Measurements from ENCODE around the gene C6orf62. TPM values are rescaled to one million over a fixed set of nuclear protein-coding genes. Genes with fewer than 3 reads are reported as not detected.
A peak's percentile ranks its signal among the peaks of the same experiment; 100 is the strongest.
"Not testable (repeated sequence)": the region's sequence is repeated elsewhere in the genome, so short reads cannot be mapped to it uniquely, and the experiment has no call there.

C6orf62 gene
- total RNA-seq, 1 experiment from 2014 or later: 94.4 TPM

GRCh38 chr6:24680582-24680981 lies 38.4 kb downstream of the C6orf62 start:
- DNase-seq (ENCODE audit: low read depth in 1 of 2, low spot score in 2 of 2): no peak
- Histone ChIP-seq H3K9me3 (replicated peaks) (no peaks in the 10 kb centered on the region), H3K36me3 (no peaks in the 10 kb centered on the region), H3K4me1 (replicated peaks) (no peaks in the 10 kb centered on the region), H3K27me3 (replicated peaks) (no peaks in the 10 kb centered on the region), H3K4me3 (no peak overlapping the region), H3K27ac (no peak overlapping the region)

GRCh38 chr6:24678792-24679352 lies 40.1 kb downstream of the C6orf62 start:
- not testable (repeated sequence) for H3K9me3 ChIP-seq (replicated peaks); H3K27ac ChIP-seq; H3K27me3 ChIP-seq (replicated peaks); H3K36me3 ChIP-seq; H3K4me3 ChIP-seq; H3K4me1 ChIP-seq (replicated peaks); DNase-seq (ENCODE audit: low read depth in 1 of 2, low spot score in 2 of 2)

DNA sequence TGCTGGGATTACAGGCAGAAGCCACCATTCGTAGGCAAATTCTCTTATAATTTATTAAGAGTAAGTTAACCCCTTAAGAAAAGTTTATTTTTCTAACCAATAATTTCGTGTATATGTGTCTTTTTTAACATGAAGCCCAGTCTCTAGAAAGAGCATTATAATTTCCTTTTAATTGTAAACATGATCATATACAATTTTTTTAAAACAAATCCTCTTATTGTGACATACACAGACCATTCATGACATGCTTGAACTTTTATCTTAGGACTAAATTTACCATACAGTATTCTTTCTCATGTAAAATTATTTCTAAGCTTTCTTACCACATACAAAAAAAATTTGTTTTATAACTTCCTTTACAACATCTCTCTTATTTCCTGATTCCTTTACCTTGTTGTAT lies 45.3 kb downstream of the C6orf62 start:
- no peaks in the 10 kb centered on the region; the same call in 1 of the 2 replicates for H3K9me3 ChIP-seq (replicated peaks)
- no peaks in the 10 kb centered on the region for H3K4me1 ChIP-seq (replicated peaks)
- DNase-seq (ENCODE audit: low read depth in 1 of 2, low spot score in 2 of 2): no peak

DNA sequence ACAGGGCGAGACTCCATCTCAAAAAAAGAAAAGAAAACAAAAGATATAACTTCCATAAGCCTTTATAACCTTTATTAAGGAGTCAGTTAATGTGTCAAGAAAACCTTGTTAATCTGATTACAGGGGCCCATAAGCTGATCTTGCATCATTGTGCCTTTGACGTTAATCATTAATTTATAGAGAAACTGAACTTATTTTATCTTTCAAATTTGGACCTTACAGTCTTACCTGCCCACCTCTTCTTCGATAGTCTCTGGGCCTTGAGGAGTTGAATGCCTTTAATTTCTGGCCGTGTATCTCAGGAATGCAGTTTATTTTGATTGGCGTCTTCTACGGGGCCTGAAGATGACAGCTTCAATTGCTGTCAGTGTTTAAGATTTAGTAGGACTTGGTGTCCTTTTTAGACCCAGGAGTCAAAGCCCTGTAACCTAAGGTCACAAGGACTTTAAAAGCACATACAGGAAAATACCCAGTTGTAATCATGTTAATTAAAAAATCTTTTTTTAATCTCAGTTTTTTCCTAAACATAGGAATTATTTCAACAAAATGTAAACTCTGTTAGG lies 46.3 kb downstream of the C6orf62 start:
- no peak for DNase-seq (ENCODE audit: low read depth in 1 of 2, low spot score in 2 of 2)
- Histone ChIP-seq H3K9me3 (replicated peaks) (no peaks in the 10 kb centered on the region; the same call in 1 of the 2 replicates), H3K4me1 (replicated peaks) (peaks cover 3% of the 10 kb centered on the region; the same call in 1 of the 2 replicates), H3K27ac (no peak overlapping the region), H3K27me3 (replicated peaks) (no peaks in the 10 kb centered on the region), H3K36me3 (no peaks in the 10 kb centered on the region), H3K4me3 (no peak overlapping the region)

More for the DNA sequence above, 45.3 kb downstream of the C6orf62 start:
- no peaks in the 10 kb centered on the region for H3K36me3 ChIP-seq
- H3K27me3 ChIP-seq (replicated peaks): no peaks in the 10 kb centered on the region
- H3K4me3 ChIP-seq: no peak overlapping the region
- no peak overlapping the region for H3K27ac ChIP-seq

GRCh38 chr6:24671077-24671476 lies 47.9 kb downstream of the C6orf62 start:
- not testable (repeated sequence) for H3K27ac ChIP-seq; H3K4me3 ChIP-seq; H3K4me1 ChIP-seq (replicated peaks); H3K36me3 ChIP-seq; DNase-seq (ENCODE audit: low read depth in 1 of 2, low spot score in 2 of 2); H3K27me3 ChIP-seq (replicated peaks); H3K9me3 ChIP-seq (replicated peaks)

DNA sequence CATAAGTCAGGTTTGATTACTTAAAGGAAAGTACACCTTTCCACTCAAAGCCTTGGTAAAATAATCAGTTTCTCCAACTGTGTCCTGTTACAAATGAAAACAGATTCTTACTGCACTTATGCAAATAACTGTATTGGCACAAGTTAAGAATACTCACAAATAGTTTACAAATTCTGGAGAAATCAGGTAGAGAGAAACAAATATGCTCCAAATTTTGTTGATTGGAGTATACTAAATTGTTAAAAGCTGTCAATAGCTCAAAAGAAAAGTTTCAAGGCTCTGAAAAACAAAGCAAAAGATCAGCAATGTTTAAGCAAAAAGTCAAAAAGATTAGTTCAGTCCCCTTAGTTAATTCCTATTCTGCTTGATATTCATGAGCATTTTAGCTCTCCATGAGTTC lies 48.5 kb downstream of the C6orf62 start:
- not testable (repeated sequence) for H3K9me3 ChIP-seq (replicated peaks); H3K27me3 ChIP-seq (replicated peaks); H3K36me3 ChIP-seq; H3K4me3 ChIP-seq; H3K4me1 ChIP-seq (replicated peaks); DNase-seq (ENCODE audit: low read depth in 1 of 2, low spot score in 2 of 2); H3K27ac ChIP-seq

DNA sequence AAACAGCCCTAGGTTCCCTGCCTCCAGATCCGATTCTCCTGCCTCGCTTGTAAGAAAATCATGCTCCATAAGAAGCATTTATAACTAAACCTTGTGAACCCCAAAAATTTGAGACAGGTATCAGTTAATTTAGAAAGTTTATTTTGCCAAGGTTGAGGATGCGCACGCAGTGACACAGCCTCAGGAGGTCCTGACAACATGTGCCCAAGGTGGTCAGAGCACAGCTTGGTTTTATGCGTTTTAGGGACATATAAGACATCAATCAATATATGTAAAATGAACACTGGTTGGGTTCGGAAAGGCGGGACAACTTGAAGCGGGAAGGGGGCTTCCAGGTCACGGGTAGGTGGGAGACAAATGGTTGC lies 50.0 kb downstream of the C6orf62 start:
- no peak overlapping the region for H3K27ac ChIP-seq
- no peak for DNase-seq (ENCODE audit: low read depth in 1 of 2, low spot score in 2 of 2)
- H3K4me1 ChIP-seq (replicated peaks): peaks cover 13% of the 10 kb centered on the region
- peaks cover 19% of the 10 kb centered on the region for H3K36me3 ChIP-seq
- H3K4me3 ChIP-seq: no peak overlapping the region
- no peaks in the 10 kb centered on the region for H3K27me3 ChIP-seq (replicated peaks)
- H3K9me3 ChIP-seq (replicated peaks): no peaks in the 10 kb centered on the region; the same call in 1 of the 2 replicates

GRCh38 chr6:24668066-24668996 lies 50.6 kb downstream of the C6orf62 start:
- H3K27ac ChIP-seq; H3K27me3 ChIP-seq (replicated peaks); H3K9me3 ChIP-seq (replicated peaks); DNase-seq (ENCODE audit: low read depth in 1 of 2, low spot score in 2 of 2): not testable (repeated sequence)
- peaks cover 20% of the 10 kb centered on the region for H3K36me3 ChIP-seq
- peaks cover 13% of the 10 kb centered on the region for H3K4me1 ChIP-seq (replicated peaks)
- H3K4me3 ChIP-seq: peak overlapping the region; percentile 69; the same call in 1 of the 2 replicates

- no peak for DNase-seq (ENCODE audit: low read depth in 1 of 2, low spot score in 2 of 2)
- H3K9me3 ChIP-seq (replicated peaks): no peaks in the 10 kb centered on the region
- H3K36me3 ChIP-seq: peaks cover 30% of the 10 kb centered on the region
- H3K27me3 ChIP-seq (replicated peaks): no peaks in the 10 kb centered on the region
- H3K4me3 ChIP-seq: peak overlapping the region; percentile 69
- peak overlapping the region; percentile 60 for H3K27ac ChIP-seq
- peaks cover 13% of the 10 kb centered on the region for H3K4me1 ChIP-seq (replicated peaks)
These were observed 51.6 kb downstream of the C6orf62 start for GRCh38 chr6:24667378-24667803.

DNA sequence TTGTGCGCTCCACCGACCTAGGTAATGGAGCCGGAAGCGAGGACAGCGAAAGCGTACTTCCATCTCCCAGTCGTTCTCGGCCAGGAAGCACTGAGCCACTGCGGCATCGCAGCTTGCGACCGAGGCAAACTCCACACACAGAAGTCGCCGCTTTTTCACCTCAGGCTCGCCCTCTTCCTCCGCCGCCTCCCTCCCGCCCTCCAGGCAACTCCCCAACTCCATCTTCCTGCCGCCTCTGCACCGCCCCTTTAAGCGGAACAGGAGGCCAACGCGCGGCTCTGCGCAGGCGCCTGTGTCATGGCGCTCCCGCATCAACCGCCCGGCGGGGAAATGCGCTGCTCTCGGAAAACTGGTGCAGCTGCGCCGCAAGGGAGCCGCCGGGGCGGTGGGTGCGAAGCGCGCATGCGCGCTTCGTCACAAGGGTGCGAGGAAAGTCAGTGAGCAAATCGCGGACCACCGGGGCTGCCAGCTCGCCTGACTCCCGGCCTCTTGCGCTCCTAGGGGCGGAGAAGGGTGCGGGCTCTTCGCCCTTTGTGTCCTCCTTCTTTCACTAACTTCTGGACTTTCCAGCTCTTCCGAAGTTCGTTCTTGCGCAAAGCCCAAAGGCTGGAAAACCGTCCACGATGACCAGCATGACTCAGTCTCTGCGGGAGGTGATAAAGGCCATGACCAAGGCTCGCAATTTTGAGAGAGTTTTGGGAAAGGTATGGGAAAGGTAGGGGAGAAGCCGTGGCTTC lies 52.1 kb downstream of the C6orf62 start, which contains the start of the genes ACOT13 and TDP2:
Gene ACOT13 (plus strand): TSS at position 437 of the 737 bp plus-strand sequence. CDS start 187 bp downstream, at position 624.
Gene TDP2 (minus strand): TSS at position 259 of the 737 bp plus-strand sequence. CDS start 37 bp downstream, at position 222.
- Histone ChIP-seq H3K9me3 (replicated peaks) (no peaks in the 10 kb centered on the region), H3K4me1 (replicated peaks) (peaks cover 13% of the 10 kb centered on the region), H3K4me3 (peak within 1 kb of the TSS; percentile 69), H3K27ac (peak within 1 kb of the TSS; percentile 60), H3K36me3 (peaks cover 32% of the 10 kb centered on the region), H3K27me3 (replicated peaks) (no peaks in the 10 kb centered on the region)
- peak; percentile 97 for DNase-seq (ENCODE audit: low read depth in 1 of 2, low spot score in 2 of 2)

GRCh38 chr6:24666097-24666640 lies 52.8 kb downstream of the C6orf62 start:
- no peak for DNase-seq (ENCODE audit: low read depth in 1 of 2, low spot score in 2 of 2)
- Histone ChIP-seq H3K36me3 (peaks cover 32% of the 10 kb centered on the region), H3K27me3 (replicated peaks) (no peaks in the 10 kb centered on the region), H3K27ac (0 out of 2 replicates have a peak overlapping the region, but pooled peaks have one; percentile 0), H3K4me3 (peak overlapping the region; percentile 69), H3K9me3 (replicated peaks) (no peaks in the 10 kb centered on the region), H3K4me1 (replicated peaks) (peaks cover 13% of the 10 kb centered on the region)

DNA sequence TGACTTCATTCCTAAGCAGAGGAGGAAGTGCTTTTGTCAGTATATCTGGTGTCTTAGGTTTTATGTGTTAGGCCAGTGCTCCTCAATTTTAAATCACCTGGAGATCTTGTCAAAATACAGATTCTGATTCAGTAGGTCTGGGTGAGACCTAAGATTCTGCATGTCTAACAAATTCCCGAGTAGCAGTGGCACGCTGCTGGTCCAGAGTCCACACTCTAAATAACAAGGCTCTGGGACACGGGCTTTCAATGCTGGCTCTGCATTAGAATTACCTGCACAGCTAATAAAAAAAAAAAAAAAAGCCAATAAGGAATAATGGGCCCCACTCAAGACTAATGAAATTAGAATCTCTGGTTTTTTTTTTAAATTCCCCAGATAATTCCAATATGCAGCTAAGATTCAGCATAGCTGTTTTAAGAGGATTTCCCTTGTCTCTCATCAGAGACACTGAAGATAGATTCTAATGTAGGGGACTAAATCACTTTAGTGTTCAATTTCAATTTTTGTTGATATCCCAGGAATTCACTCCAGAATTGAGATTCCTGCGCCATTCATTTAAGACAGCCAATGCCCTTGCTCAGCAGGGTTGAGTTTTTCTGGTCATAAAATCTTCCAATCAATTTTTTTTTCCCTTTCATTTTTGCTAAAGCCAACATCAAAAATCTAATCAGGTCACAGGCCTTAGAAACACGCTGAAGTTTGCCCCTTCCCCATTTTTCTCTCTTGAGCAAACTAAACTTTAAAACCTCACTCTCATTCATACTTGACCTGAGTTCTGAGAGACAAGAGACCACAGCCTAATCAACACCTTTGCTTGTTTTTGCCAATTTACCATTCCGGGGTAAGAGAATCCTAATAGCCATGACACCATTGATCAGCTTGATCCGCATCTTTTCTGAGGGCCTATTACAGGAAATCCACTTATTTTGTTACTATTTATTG lies 54.6 kb downstream of the C6orf62 start:
- Histone ChIP-seq H3K36me3 (peaks cover 41% of the 10 kb centered on the region), H3K27ac (no peak overlapping the region), H3K4me1 (replicated peaks) (peaks cover 13% of the 10 kb centered on the region), H3K4me3 (no peak overlapping the region), H3K27me3 (replicated peaks) (no peaks in the 10 kb centered on the region), H3K9me3 (replicated peaks) (no peaks in the 10 kb centered on the region)
- DNase-seq (ENCODE audit: low read depth in 1 of 2, low spot score in 2 of 2): no peak
